ENCODE measurements around the gene SNRPA. TPM values are rescaled to one million over a fixed set of nuclear protein-coding genes. Genes with fewer than 3 reads are reported as not detected.

SNRPA gene
- total and polyA plus RNA-seq, 2 of the 8 experiments (the other 6 are each of a cell fraction or from before 2014, with no cell fraction given) = 201 to 202 TPM

DNA sequence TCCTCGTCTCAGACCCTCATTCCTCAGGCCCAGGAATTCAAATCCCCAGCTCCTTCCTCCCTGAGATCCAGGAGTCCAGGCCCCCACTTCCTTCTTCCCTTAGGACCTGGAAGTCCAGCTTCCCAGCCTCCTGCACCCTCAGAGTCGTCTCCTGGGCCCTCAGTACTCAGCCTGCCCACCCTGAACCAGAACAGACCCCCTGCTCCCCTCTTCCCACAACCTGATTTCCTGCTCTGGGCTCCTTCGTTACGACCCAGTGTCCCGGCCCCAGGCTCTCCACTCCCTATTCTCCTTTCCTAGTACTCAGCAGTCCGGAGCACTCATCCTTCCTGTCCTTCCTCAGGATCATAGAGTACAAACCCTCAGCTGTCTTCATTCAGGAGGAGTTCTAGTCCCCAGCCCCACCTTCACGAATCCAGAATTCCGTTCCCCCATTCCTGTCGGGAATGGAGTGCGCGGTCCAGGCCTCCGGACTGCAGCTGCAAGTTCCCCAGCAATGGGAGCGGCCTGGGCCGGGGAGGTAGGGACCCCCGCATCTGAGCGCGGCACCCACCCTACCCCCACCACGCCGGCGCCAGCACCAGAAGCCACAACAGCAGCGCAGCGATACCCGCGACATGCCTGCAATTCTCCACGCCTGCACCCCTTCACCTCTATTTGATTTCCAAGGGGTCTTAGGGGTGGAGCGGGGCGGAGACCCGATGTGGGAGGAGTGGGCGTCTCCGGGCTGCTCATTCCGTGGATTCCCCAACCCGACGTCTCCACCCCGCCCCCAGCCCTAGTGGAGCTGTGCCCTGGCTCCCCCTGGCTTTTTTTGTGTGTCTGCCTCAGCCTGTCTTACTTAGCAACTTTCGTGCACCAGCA lies 60.7 kb downstream of the SNRPA start:
- Histone ChIP-seq H3K4ac (replicated peaks; ENCODE audit: insufficient read length, low read depth, low read length) (no peak overlapping the region), H2BK20ac (ENCODE audit: low read length) (no peak overlapping the region), H3K23me2 (ENCODE audit: low read depth, low read length) (peaks cover 12% of the 10 kb centered on the region; the same call in 1 of the 2 replicates), H3K14ac (ENCODE audit: insufficient read length) (no peak overlapping the region), H2BK5ac (ENCODE audit: low read depth, low read length) (no peak overlapping the region), H3K4me1 (replicated peaks in 1 of 4; ENCODE audit: control insufficient read depth in 3 of 4, insufficient read depth in 4 of 4, low read length in 3 of 4) (peaks cover 3 to 21% (median 10%) of the 10 kb centered on the region in 4 experiments), H3K27ac (ENCODE audit: low read depth, low read length) (no peak overlapping the region), H4K91ac (replicated peaks; ENCODE audit: insufficient read length, low read length) (no peak overlapping the region), H3K4me3 (ENCODE audit: extremely low read depth in 1 of 4, insufficient read depth in 2 of 4, low read depth in 3 of 4, low read length in 4 of 4) (peak overlapping the region; percentile 16 to 65 (median 40)), H3K9me3 (ENCODE audit: insufficient read depth in 2 of 2, low read depth in 1 of 2, low read length in 1 of 2) (no peaks in the 10 kb centered on the region), H3K27me3 (replicated peaks in 1 of 4; ENCODE audit: control insufficient read depth in 3 of 4, extremely low read depth in 1 of 4, insufficient read depth in 3 of 4, low read length in 3 of 4) (peaks cover 0 to 3% (median 0%) of the 10 kb centered on the region in 4 experiments; a peak in 2 of 7 replicates), H3K23ac (ENCODE audit: insufficient read length) (no peak overlapping the region), H3K9ac (replicated peaks in 1 of 4; ENCODE audit: extremely low read depth in 1 of 4, low read depth in 3 of 4, low read length in 3 of 4) (peak overlapping the region in 1 of 4 experiments; percentile 39; a peak in 3 of 7 replicates), H2BK12ac (ENCODE audit: low read depth, low read length) (no peak overlapping the region), H2BK120ac (replicated peaks; ENCODE audit: low read depth, low read length) (no peak overlapping the region), H4K5ac (ENCODE audit: insufficient read length, low read depth, low read length) (no peak overlapping the region), H2AFZ (ENCODE audit: low read length) (no peak overlapping the region; the same call in 1 of the 2 replicates), H4K20me1 (replicated peaks in 1 of 2; ENCODE audit: control insufficient read depth in 1 of 2, insufficient read depth in 2 of 2, low read length in 2 of 2) (peaks cover 15 to 19% of the 10 kb centered on the region in 2 experiments), H3K4me2 (ENCODE audit: insufficient read depth in 1 of 2, low read depth in 2 of 2, low read length in 2 of 2) (peak overlapping the region; percentile 86 to 94), H4K8ac (ENCODE audit: extremely low read depth, insufficient read depth, low read length) (no peak overlapping the region), H3K79me1 (ENCODE audit: low read depth, low read length) (peaks cover 4% of the 10 kb centered on the region; the same call in 1 of the 2 replicates), H2BK15ac (ENCODE audit: low read length) (no peak overlapping the region), H3K79me2 (ENCODE audit: control insufficient read depth in 1 of 2, insufficient read depth in 2 of 2, low read length in 2 of 2) (peaks cover 0 to 15% of the 10 kb centered on the region in 2 experiments; a peak in 1 of 4 replicates), H2AK5ac (ENCODE audit: low read depth, low read length) (no peak overlapping the region), H3K36me3 (ENCODE audit: control insufficient read depth in 2 of 4, insufficient read depth in 4 of 4, low read length in 3 of 4) (peaks cover 3 to 18% (median 13%) of the 10 kb centered on the region in 4 experiments; a peak in 6 of 8 replicates), H3K56ac (replicated peaks; ENCODE audit: insufficient read length, low read depth, low read length) (no peak overlapping the region), H3K18ac (ENCODE audit: extremely low read depth, low read length) (peak overlapping the region; percentile 13; the same call in 1 of the 2 replicates)
- TF ChIP-seq HDAC6 (IDR thresholded peaks at IDR 0.05; ENCODE audit: low read depth, low read length) = no peak
- TF ChIP-seq SP2 (IDR thresholded peaks at IDR 0.05; ENCODE audit: low read length) = no peak
- TF ChIP-seq KDM4A (IDR thresholded peaks at IDR 0.05; ENCODE audit: low read depth, low read length, severe bottlenecking) = peak; percentile 27
- TF ChIP-seq RAD21 (IDR thresholded peaks at IDR 0.05 in 1 of 2, conservative IDR thresholded peaks at IDR 0.05 in 1 of 2; ENCODE audit: low read depth in 2 of 2, low read length in 2 of 2) = peak in 1 of 2 experiments; percentile 6; a peak in 1 of 4 replicates
- peak; percentile 29 for TF ChIP-seq EZH2 (IDR thresholded peaks at IDR 0.05; ENCODE audit: low read depth, low read length, severe bottlenecking)
- FAIRE-seq (no peak), DNase-seq (ENCODE audit: low read depth in 1 of 2, low spot score in 2 of 2) (no peak)
- ChIA-PET POLR2A (ENCODE audit: partially characterized antibody) (interaction anchor here (0.6 to 2.1 kb wide), 8 partner anchors 9 to 415 kb away, joined by 3 to 11 read pairs (median 4); partner anchors contain the start of genes EGLN2 and RAB4B), CTCF (ENCODE audit: partially characterized antibody) (no interaction called here)
- 8% methylated on average over 20 of the region's 35 CpGs; no CpG with 5 or more reads in 1 of the 2 experiments for WGBS, 2 experiments (ENCODE audit: extremely low coverage in 1 of 2, insufficient coverage in 1 of 2, insufficient read length in 1 of 2, insufficient replicate concordance in 2 of 2, low coverage in 1 of 2, low lambda C conversion rate in 2 of 2, missing lambda C conversion rate in 1 of 2)

Measured in H1 (cell line).